ENCODE measurements around the gene HEXB. TPM values are rescaled to one million over a fixed set of nuclear protein-coding genes. Genes with fewer than 3 reads are reported as not detected.
A peak's percentile ranks its signal among the peaks of the same experiment; 100 is the strongest.

The HEXB gene
- total RNA-seq (2012; rRNA removed) (76.7 and 132 TPM in 2 replicates), polyA plus RNA-seq (2012; rRNA removed) (102 and 126 TPM in 2 replicates), Bru-seq, nascent RNA (percentile 63 among the genes with signal in this experiment), BruChase-seq, experiment 1, labeled RNA remaining after a 6-hour chase (percentile 57 among the genes with signal in this experiment), BruChase-seq, experiment 2, labeled RNA remaining after a 2-hour chase (percentile 51 among the genes with signal in this experiment)
- 69.7 and 87.7 TPM in 2 replicates for polyA plus RNA-seq (2012; cell fraction: cytosol; rRNA removed)
- polyA plus RNA-seq (2012; cell fraction: nucleus; rRNA removed; ENCODE audit: low replicate concordance), result 44.4 and 51.1 TPM in 2 replicates
- long read RNA-seq, transcript HEXB-201 (14 exons, 1,901 nt), result major isoform, 256 of 290 reads
- long read RNA-seq, partial matches to known transcripts, result 12 of 290 reads
- long read RNA-seq, other reads (novel, unspliced or antisense), result 17 of 290 reads

DNA sequence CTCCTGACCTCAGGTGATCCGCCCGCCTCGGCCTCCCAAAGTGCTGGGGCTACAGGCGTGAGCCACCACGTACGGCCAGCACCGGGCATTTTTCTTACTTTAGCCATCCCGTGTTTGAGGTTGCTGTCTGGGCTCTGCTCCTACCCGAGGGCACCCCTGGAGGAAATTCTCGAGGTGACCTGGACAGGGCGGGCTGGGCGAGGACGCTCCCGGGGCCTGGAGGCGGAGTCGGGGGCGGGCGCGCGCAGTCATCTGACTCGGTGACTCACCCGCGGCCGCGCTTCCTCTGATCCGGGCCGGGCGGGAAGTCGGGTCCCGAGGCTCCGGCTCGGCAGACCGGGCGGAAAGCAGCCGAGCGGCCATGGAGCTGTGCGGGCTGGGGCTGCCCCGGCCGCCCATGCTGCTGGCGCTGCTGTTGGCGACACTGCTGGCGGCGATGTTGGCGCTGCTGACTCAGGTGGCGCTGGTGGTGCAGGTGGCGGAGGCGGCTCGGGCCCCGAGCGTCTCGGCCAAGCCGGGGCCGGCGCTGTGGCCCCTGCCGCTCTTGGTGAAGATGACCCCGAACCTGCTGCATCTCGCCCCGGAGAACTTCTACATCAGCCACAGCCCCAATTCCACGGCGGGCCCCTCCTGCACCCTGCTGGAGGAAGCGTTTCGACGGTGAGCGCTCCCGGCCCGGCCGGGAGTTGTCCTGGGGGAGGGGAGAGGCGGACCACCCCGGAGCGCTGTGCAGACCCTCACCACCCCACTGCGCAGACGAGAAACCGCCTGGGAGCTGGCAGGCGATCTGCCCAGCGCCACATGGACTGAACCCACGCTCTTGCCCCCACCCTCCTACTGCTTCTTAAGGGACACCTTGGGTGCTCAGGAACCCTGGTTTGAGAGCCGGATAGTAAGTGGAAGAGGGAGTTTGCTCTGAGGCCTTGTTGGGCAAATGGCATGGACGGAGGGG is at the start of gene HEXB:
HEXB (plus strand) TSS at position 334 of the 952 bp plus-strand sequence; CDS start at position 362, 28 bp downstream.
- Histone ChIP-seq H2AFZ (replicated peaks; ENCODE audit: low read length, poor library complexity) (peak within 1 kb of the TSS; percentile 91), H3K27me3 (ENCODE audit: control insufficient read depth, insufficient read depth, low read length) (no peaks in the 10 kb centered on the region), H3K4me1 (ENCODE audit: control insufficient read depth, insufficient read depth, low read length) (peaks cover 8% of the 10 kb centered on the region), H3K18ac (ENCODE audit: low read depth, low read length) (no peak within 1 kb of the TSS; the same call in 1 of the 2 replicates), H3K23ac (ENCODE audit: low read depth, low read length) (peak within 1 kb of the TSS; percentile 75), H3K4me3 (ENCODE audit: insufficient read depth, low read depth, low read length) (peak within 1 kb of the TSS; percentile 90), H2BK15ac (ENCODE audit: low read depth, low read length) (peak within 1 kb of the TSS; percentile 26; the same call in 1 of the 3 replicates), H4K20me1 (ENCODE audit: insufficient read depth, low read length) (peaks cover 21% of the 10 kb centered on the region), H3K9ac (ENCODE audit: low read depth, low read length) (peak within 1 kb of the TSS; percentile 76), H2AK9ac (replicated peaks; ENCODE audit: low read depth, low read length, poor library complexity) (peak within 1 kb of the TSS; percentile 96), H3K9me3 (ENCODE audit: control insufficient read depth, insufficient read depth, low read length) (no peaks in the 10 kb centered on the region), H3K56ac (ENCODE audit: extremely low read depth, insufficient read depth, low read length) (peak within 1 kb of the TSS; percentile 61; the same call in 1 of the 2 replicates), H3K4ac (ENCODE audit: low read depth, low read length) (peak within 1 kb of the TSS; percentile 78), H2AK5ac (ENCODE audit: low read depth, low read length) (peak within 1 kb of the TSS; percentile 45), H4K91ac (ENCODE audit: insufficient read depth, low read depth, low read length) (peak within 1 kb of the TSS; percentile 52; the same call in 1 of the 2 replicates), H3K36me3 (ENCODE audit: control insufficient read depth, insufficient read depth, low read length) (no peaks in the 10 kb centered on the region), H3K4me2 (ENCODE audit: low read depth, low read length) (peak within 1 kb of the TSS; percentile 90), H4K8ac (ENCODE audit: low read depth in 2 of 2, low read length in 2 of 2) (peak within 1 kb of the TSS in 1 of 2 experiments; percentile 90; a peak in 3 of 4 replicates), H2BK20ac (ENCODE audit: low read depth, low read length) (no peak within 1 kb of the TSS), H2BK120ac (ENCODE audit: low read depth, low read length) (peak within 1 kb of the TSS; percentile 62), H3K27ac (ENCODE audit: insufficient read depth, low read length) (peak within 1 kb of the TSS; percentile 73), H3K14ac (replicated peaks; ENCODE audit: low read depth, low read length) (peak within 1 kb of the TSS; percentile 86), H4K5ac (ENCODE audit: low read depth, low read length) (peak within 1 kb of the TSS; percentile 70), H3K79me1 (ENCODE audit: low read depth in 1 of 2, low read length in 2 of 2) (peaks cover 20 to 37% of the 10 kb centered on the region in 2 experiments), H3K9me1 (ENCODE audit: insufficient read depth, low read length) (peaks cover 13% of the 10 kb centered on the region), H2BK5ac (ENCODE audit: low read depth, low read length, poor library complexity, severe bottlenecking) (peak within 1 kb of the TSS; percentile 65)
- DNase-seq (peak; percentile 76), ATAC-seq (ENCODE audit: low read depth) (peak; percentile 94)
- in situ Hi-C loops (cut with MboI; ENCODE audit: low sequenced_read_pairs) (no loop called here), intact Hi-C loops (cut with micrococcal nuclease) (loop anchor here (5.0 to 10.0 kb wide), 2 partner anchors 67 to 650 kb away; partner anchors contain the start of gene HMGCR), dilution Hi-C loops (cut with HindIII; ENCODE audit: low sequenced_read_pairs, unreplicated experiment) (no loop called here)
- TF ChIP-seq RCOR1 (IDR thresholded peaks at IDR 0.05; ENCODE audit: insufficient replicate concordance, low read length) (no peak), MAZ (IDR thresholded peaks at IDR 0.05; ENCODE audit: borderline replicate concordance, low read depth, low read length) (no peak; the same call in 1 of the 2 replicates), MXI1 (IDR thresholded peaks at IDR 0.05; ENCODE audit: borderline replicate concordance, low read depth, low read length) (peak; percentile 56; the same call in 1 of the 2 replicates), FOS (IDR thresholded peaks at IDR 0.05; ENCODE audit: low read depth, low read length) (peak; percentile 72), POLR2A (IDR thresholded peaks at IDR 0.05; ENCODE audit: low read depth, low read length) (peak; percentile 90), RAD21 (IDR thresholded peaks at IDR 0.05; ENCODE audit: low read length) (no peak), RFX5 (IDR thresholded peaks at IDR 0.05; ENCODE audit: low read depth, low read length) (no peak), SMC3 (IDR thresholded peaks at IDR 0.05; ENCODE audit: low read depth, low read length) (no peak), CEBPB (IDR thresholded peaks at IDR 0.05; ENCODE audit: low read depth, low read length) (no peak)
- TF ChIP-seq, protein P1, sequence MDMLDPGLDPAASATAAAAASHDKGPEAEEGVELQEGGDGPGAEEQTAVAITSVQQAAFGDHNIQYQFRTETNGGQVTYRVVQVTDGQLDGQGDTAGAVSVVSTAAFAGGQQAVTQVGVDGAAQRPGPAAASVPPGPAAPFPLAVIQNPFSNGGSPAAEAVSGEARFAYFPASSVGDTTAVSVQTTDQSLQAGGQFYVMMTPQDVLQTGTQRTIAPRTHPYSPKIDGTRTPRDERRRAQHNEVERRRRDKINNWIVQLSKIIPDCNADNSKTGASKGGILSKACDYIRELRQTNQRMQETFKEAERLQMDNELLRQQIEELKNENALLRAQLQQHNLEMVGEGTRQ (IDR thresholded peaks at IDR 0.05; ENCODE audit: low read depth, low read length), result peak; percentile 80
- TF ChIP-seq, protein P2, sequence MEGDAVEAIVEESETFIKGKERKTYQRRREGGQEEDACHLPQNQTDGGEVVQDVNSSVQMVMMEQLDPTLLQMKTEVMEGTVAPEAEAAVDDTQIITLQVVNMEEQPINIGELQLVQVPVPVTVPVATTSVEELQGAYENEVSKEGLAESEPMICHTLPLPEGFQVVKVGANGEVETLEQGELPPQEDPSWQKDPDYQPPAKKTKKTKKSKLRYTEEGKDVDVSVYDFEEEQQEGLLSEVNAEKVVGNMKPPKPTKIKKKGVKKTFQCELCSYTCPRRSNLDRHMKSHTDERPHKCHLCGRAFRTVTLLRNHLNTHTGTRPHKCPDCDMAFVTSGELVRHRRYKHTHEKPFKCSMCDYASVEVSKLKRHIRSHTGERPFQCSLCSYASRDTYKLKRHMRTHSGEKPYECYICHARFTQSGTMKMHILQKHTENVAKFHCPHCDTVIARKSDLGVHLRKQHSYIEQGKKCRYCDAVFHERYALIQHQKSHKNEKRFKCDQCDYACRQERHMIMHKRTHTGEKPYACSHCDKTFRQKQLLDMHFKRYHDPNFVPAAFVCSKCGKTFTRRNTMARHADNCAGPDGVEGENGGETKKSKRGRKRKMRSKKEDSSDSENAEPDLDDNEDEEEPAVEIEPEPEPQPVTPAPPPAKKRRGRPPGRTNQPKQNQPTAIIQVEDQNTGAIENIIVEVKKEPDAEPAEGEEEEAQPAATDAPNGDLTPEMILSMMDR (conservative IDR thresholded peaks at IDR 0.05; ENCODE audit: low read depth, low read length), result 0 out of 2 replicates have a peak, but pooled peaks have one; percentile 4
- CTCF ChIA-PET, result interaction anchor here (1.0 kb wide), 1 partner anchor 8 kb away, joined by 3 read pairs; no protein-coding TSS in a partner anchor
- 0% methylated on average over 14 of the region's 78 CpGs; no CpG with 5 or more reads in 1 of the 2 experiments for WGBS, 2 experiments (ENCODE audit: extremely low coverage in 2 of 2, insufficient read length in 1 of 2)
- POLR2A ChIA-PET (ENCODE audit: unreplicated experiment), result no interaction called here
- no TSS peak for BruUV-seq (replicated peaks)

All from IMR-90 (cell line).